NB4 (cell line): Measurements from ENCODE around the gene CFAP53.

Source experiments
- POLR2A ChIP-seq: IDR thresholded peaks from 2 replicates; pipeline ENCODE4 v1.6.1; 2011; ENCODE audit warnings: mild to moderate bottlenecking; ENCODE audit not compliant: insufficient read length; ENCODE audit errors: extremely low read depth
- TF ChIP-seq, protein P1 (sequence below): IDR thresholded peaks from one replicate; pipeline ENCODE4 v1.5.1; 2012; ENCODE audit warnings: low read depth, low read length

DNA sequence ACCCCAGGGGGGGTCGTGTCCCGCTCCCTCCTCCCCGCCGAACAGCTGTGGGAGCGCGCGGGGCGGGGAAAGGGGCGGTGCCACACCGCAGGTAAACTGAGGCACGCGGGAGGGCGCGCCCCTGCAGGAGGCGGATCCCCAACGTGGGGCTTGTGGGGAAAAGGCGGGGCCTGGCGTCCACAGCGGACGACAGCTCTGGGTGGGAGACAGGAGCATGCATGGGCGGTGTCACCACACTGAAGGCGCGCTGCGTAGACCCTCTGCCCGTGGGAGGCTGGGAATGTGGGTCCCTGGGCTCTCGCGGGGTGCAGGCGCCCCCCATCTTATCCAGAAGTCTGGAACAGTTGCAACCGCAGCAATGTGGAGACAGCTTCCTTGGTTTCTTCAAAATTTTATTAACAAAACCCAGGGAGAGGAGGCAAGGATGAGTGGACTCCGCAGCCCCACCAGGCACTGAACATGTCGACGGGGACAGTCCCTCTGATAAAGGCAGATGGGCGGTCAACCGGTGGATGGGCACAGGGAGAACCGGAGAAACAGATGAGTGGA is 15.8 kb upstream of the CFAP53 start:
- TF ChIP-seq, protein P1, sequence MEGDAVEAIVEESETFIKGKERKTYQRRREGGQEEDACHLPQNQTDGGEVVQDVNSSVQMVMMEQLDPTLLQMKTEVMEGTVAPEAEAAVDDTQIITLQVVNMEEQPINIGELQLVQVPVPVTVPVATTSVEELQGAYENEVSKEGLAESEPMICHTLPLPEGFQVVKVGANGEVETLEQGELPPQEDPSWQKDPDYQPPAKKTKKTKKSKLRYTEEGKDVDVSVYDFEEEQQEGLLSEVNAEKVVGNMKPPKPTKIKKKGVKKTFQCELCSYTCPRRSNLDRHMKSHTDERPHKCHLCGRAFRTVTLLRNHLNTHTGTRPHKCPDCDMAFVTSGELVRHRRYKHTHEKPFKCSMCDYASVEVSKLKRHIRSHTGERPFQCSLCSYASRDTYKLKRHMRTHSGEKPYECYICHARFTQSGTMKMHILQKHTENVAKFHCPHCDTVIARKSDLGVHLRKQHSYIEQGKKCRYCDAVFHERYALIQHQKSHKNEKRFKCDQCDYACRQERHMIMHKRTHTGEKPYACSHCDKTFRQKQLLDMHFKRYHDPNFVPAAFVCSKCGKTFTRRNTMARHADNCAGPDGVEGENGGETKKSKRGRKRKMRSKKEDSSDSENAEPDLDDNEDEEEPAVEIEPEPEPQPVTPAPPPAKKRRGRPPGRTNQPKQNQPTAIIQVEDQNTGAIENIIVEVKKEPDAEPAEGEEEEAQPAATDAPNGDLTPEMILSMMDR, result no peak
- TF ChIP-seq POLR2A, result no peak
